Fibroblast of peridontal ligament (primary cell): ENCODE data around the gene CRYBG1.
A peak's percentile ranks its signal among the peaks of the same experiment; 100 is the strongest.
"Not testable (repeated sequence)": the region's sequence is repeated elsewhere in the genome, so short reads cannot be mapped to it uniquely, and the experiment has no call there.

Experiments
- DNase-seq: peaks from one replicate; pipeline ENCODE4 v3.0.0-alpha.2; 2010; ENCODE audit errors: extremely low read depth

The CRYBG1 gene

GRCh38 chr6:106372838-106373501 is 12.5 kb downstream of the CRYBG1 start:
- DNase-seq, result no peak

GRCh38 chr6:106373502-106374239 is 13.2 kb downstream of the CRYBG1 start:
- DNase-seq, result no peak

- DNase-seq, result peak; percentile 3
Observed at GRCh38 chr6:106377061-106377540, 16.6 kb downstream of the CRYBG1 start.

- DNase-seq, result no peak
Observed at GRCh38 chr6:106379951-106380350, 19.4 kb downstream of the CRYBG1 start.

DNA sequence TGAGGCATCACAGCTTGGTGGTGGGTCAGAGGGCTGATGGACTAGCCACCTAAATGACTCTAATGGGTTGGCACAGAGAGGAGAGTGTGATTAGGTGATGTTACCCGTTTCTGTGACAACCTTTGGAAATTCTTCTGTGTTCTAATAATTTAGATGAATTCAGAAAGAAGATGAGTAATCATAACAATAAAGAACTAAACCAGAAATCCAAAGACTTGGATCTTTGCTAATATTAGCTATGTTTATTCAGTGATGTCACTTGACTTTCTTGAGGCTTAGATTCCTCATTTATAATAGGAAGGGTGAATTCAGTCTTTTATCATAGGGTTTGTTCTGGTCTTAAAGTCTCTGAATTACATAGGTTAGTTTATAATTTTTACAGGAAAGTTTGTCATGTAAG is 19.9 kb downstream of the CRYBG1 start:
- DNase-seq, result no peak

GRCh38 chr6:106381223-106381622 is 20.7 kb downstream of the CRYBG1 start:
- DNase-seq, result no peak

GRCh38 chr6:106381881-106382280 is 21.4 kb downstream of the CRYBG1 start:
- DNase-seq, result no peak

DNA sequence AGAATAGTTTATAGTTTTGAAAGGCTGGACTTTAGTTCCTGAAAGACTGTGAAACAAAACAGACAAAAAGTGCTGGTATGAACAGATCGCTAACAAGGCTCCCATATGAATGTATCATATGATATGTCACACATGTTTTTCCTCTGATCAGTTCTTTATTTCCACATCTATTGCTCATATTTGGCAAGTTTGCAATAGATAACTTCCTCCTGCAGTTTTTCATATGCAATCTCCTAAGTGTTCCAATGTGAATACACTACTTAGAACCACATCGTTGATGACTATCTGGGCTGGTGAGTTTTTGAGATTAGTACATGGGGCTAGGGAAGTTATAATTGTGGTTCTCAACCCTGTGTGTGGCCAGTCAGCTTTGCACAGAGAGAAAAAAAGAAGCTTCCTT is 23.1 kb downstream of the CRYBG1 start:
- DNase-seq, result peak; percentile 3

DNA sequence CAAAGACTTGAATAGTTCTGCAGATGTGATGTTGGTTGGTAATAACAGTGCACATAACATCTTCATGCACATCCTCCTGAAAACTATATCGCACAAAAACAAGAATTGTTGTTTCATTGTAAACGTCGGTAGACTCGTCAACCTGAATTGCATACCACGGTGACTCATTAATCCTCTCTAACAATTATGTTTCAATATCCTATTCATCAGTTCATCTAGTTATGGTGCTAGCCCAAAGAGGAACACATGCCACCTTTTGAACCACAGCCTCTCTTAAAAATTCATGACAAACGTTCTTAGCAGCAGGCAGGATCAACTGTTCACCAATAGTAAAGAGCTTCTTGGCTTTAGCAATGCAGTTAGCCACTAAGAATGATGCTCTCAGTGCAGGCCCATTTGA is 25.0 kb downstream of the CRYBG1 start:
- no peak for DNase-seq

DNA sequence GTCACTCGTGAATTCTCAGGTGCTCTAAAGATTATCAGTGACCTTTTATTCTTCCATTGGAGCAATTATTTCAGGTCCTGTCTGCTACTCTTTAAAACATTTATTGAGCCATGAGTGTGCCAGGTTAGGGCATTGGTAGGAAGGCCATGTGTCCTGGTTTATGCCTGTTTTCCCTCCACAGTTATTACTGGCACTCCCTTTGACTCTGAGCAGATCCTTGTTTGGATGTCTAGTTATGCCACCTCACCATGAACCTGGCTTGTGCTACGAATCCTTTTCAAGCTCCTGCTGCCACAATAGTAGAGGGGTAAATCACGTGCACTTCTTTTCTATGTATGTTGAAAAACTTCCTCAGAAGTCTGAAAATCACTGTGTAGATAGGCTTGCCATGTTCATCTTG is 27.4 kb downstream of the CRYBG1 start:
- DNase-seq, result no peak

GRCh38 chr6:106390088-106390487 is 29.6 kb downstream of the CRYBG1 start:
- DNase-seq, result no peak

DNA sequence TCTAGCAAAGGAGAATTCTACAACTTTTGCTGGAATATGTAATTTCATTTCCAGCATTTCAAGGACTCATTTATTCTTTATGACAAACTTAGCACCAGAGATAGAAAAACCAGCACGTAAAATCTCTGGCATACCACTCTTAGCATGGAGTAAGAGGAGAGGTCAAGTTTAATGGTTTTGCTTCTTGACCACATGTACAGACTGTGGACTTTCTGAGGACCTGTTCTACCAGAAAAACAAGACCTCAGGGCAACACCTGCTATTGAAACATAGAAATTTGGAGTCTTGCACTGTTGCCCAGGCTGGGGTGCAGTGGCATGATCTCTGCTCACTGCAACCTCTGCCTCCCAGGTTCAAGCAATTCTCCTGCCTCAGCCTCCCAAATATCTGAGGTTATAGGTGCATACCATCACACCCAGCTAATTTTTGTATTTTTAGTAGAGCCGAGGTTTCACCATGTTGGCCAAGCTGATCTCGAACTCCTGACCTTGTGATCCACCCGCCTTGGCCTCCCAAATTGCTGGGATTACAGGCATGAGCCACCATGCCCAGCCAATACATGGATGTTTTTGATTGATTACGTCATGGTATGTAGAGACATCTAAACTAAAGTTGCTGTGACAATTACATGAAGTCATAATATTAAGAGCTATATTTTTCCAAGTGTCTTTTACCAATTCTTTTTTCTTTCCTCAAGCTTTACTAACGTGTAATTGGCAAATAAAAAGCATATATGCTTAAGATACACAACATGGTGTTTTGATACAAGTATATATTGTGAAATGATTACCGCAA is 36.1 kb downstream of the CRYBG1 start:
- no peak for DNase-seq

- DNase-seq, result no peak
Observed at GRCh38 chr6:106397431-106397830, 36.9 kb downstream of the CRYBG1 start.

DNA sequence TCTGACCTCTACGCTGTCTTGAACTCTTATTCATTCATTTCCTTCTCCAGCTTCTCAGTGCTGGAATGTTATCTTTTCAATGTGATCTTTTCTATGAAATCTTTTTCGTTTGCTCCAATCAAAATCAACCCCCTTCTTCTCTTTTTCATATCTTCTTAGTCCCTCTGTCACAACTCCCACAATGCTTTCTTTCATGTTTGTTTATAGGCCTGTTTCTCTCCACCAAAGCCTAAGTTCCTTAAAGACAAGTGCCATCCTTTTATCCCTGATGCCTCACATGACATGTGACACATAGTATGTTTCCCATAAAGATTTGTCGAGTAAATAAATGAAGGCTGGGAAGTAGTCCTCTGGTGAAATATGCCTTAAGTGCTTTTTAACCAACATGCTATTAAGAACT is 38.1 kb downstream of the CRYBG1 start:
- DNase-seq, result no peak

GRCh38 chr6:106405044-106405443 is 44.5 kb downstream of the CRYBG1 start:
- not testable (repeated sequence) for DNase-seq

DNA sequence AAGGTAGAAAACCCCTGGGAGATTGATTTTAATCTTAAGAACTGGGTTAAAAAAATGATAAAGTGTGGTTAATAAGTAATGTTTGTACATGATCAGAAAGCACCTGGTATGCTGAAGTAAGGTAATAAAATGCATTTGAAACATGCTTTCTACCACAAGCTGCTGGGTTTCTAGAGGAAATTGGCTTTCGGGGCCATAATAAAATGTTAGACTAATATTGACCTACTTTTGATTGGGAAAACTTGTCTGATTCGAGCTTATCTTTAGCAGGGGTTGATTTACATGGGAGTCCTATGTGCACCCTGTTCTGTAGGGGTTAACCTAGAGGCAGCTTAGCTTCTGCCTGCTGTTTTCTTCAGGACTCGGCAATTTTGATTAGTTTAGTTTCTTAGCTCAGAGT is 50.5 kb downstream of the CRYBG1 start:
- no peak for DNase-seq

DNA sequence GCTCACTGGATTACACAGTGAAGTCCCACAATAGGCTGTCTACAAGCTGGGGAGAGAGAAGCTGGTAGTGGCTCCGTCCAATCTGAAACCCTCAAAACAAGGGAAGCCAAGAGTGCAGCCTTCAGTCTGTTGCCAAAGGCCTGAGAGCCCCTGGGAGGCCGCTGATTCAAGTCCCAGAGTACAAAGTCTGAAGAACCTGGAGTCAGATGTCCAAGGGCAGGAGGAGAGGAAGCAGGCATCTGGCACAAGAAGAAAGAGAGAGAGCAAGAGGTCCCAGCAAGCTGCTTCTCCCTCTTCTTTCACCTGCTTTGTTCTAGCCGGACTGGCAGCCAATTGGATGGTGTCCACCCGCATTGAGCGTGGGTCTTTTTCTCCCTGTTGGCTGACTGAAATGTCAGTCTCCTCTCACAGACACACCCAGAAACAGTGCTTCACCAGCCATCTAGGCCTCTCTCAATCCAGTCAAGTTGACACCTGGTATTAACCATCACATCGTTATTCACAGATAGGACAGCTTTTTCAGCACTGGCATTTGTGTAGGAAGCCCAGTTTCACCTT is 51.2 kb downstream of the CRYBG1 start:
- DNase-seq, result no peak

DNA sequence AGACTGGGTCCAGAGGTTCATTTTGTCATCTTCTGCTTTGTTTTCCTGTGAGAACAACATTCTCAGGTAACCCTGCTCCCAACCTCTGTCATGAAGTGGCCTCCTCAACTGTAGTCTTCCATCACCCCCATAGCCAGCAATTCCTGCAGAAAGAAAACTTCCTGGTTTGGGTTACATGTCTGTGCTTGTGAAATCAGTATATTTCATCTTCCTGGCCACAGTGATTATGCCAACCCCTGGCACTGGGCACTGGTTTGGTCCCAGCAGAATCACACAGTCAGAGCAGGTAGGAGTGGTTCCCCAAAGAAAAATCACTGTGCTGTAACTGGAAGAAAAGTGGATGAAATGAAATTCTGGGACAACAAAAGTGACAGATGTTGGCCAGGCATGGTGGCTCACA is 52.5 kb downstream of the CRYBG1 start:
- no peak for DNase-seq

- no peak for DNase-seq
Observed at GRCh38 chr6:106413722-106414121, 53.2 kb downstream of the CRYBG1 start.

- no peak for DNase-seq
Observed at GRCh38 chr6:106415921-106416320, 55.4 kb downstream of the CRYBG1 start.

DNA sequence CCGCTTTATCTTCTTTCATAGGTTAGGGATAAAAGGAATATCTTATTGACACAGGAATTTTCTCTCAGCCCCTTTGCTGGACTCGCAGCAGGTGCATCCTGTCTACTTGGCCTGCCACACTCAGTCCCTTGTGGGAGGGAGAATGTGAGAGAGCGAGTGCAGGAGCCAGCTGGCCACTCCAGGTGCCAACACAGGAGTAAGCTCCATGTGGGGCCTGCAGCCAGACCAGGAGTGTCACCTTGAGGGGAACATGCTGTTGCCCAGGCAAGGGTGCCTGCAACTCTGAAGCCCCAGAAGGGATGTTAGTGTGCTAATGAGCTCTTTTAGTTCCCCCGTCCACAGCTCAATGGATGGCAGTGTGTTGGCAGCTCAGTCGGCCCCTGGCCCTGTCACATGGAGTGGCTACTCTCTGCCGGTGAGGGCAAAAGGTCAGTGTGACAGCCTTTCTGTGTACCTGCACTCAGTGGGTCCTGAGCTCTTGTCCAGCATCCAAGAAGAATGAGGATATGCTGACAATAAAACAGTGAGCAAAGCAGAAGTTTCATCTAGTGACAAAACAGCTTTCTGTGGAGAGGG is 57.1 kb downstream of the CRYBG1 start:
- DNase-seq, result no peak
